Heart left ventricle (tissue), 16 donors: ENCODE measurements around the gene FOLR3. TPM values are rescaled to one million over a fixed set of nuclear protein-coding genes. Genes with fewer than 3 reads are reported as not detected.
A peak's percentile ranks its signal among the peaks of the same experiment; 100 is the strongest.

Experiments used
- ATAC-seq, 4 donors: fragments of 200-7000 bp; cut with Tn5 transposase; one replicate each; pipeline ENCODE4 v1.9.1; 2020 to 2022; ENCODE audit warnings: moderate library complexity in 4 of 4, mild to moderate bottlenecking in 3 of 4, moderate number of reproducible peaks in 1 of 4
- DNase-seq, 5 donors: peaks; one replicate each; pipeline ENCODE4 v3.0.0-alpha.2; 2020
- H3K27ac ChIP-seq, 12 donors: fragments of 200-600 bp; sonication (generic) in 4 of 12; one replicate each; pipeline versions ENCODE4 v1.5.0 to v1.8.0; 2016 to 2022; ENCODE audit warnings: mild to moderate bottlenecking in 2 of 12
- H3K27me3 ChIP-seq, 9 donors: fragments of 200-600 bp; sonication (generic) in 2 of 9; one replicate each; pipeline versions ENCODE4 v1.5.1 to v1.8.0; 2016 to 2022; ENCODE audit warnings: mild to moderate bottlenecking in 3 of 9
- H3K36me3 ChIP-seq, 9 donors: fragments of 200-600 bp; sonication (generic) in 2 of 9; one replicate each; pipeline versions ENCODE4 v1.5.0 to v1.8.0; 2018 to 2022; ENCODE audit warnings: mild to moderate bottlenecking in 2 of 9
- H3K4me1 ChIP-seq, 12 donors: fragments of 200-600 bp; sonication (generic) in 4 of 12; one replicate each; pipeline versions ENCODE4 v1.5.0 to v1.8.0; 2016 to 2022; ENCODE audit warnings: mild to moderate bottlenecking in 3 of 12
- H3K4me3 ChIP-seq, 12 donors: fragments of 200-600 bp; sonication (generic) in 4 of 12; one replicate each; pipeline versions ENCODE4 v1.5.0 to v1.8.0; 2017 to 2022; ENCODE audit warnings: mild to moderate bottlenecking in 9 of 12, moderate library complexity in 4 of 12
- H3K9me3 ChIP-seq, 12 donors: fragments of 200-600 bp; sonication (generic) in 4 of 12; one replicate each; pipeline versions ENCODE4 v1.5.0 to v1.8.0; 2016 to 2022; ENCODE audit warnings: mild to moderate bottlenecking in 1 of 12
- CTCF ChIP-seq, 12 donors: fragments of 200-600 bp; sonication (generic) in 4 of 12; IDR thresholded peaks; one replicate each; pipeline versions ENCODE4 v1.5.0 to v1.8.0; 2018 to 2022; ENCODE audit warnings: antibody characterized with exemption in 12 of 12, mild to moderate bottlenecking in 5 of 12
- POLR2A ChIP-seq, 2 donors: fragments of 450-650 bp; IDR thresholded peaks; one replicate each; pipeline ENCODE4 v1.6.1; 2017; ENCODE audit warnings: antibody characterized with exemption in 2 of 2, mild to moderate bottlenecking in 2 of 2, moderate library complexity in 2 of 2
- WGBS, 4 donors: extraction: QIAGEN DNeasy Blood & Tissue Kit in 2 of 4; methylation state at CpG; one replicate each; pipeline versions ENCODE4 v1.1.5 to v1.1.7; 2013 to 2018; 5-methylcytosine and 5-hydroxymethylcytosine counted together
- intact Hi-C, 10 donors: fragments of 100-400 bp; cut with DNase I; formaldehyde crosslinking; loops; one replicate each; pipeline versions ENCODE4 v1.11.1 to v1.14.2; 2022
- polyA plus RNA-seq, 2 donors: library from polyadenylated mRNA; stranded (reverse); fragments of 200-250 nt; gene quantifications; one replicate each; pipeline ENCODE4 v1.2.3, GENCODE V29; 2013
- total RNA-seq, 9 donors: library from RNA; depleted of rRNA in 2 of 9; stranded (reverse); fragments of >200 nt in 2 of 9; fragmentation: NEBNext Ultra II Directional in 3 of 9; extraction: Animal tissue kit (Norgen Biotek cat#: 25700) in 3 of 9; gene quantifications; one replicate each; pipeline versions ENCODE4 v1.1.0 to v1.2.4, GENCODE V29; 2016 to 2023
- donor health status: ischemic (EF 13 %, LVEDD 7.1; RV severe dilation, severe dysfunction).
- donor health status: healthy with polysubstance abuse.
- donor health status: DM: no; HTN: yes; CAD: no.
- donor health status: DM: no; HTN: no; CAD: no.
- donor health status: ischemic (EF 25% LVEDD 6.9; RV normal size, moderate dysfunction).
- donor health status: ischemic (EF 25% LVEDD 5.7; RV mildly dilated, moderate dysfunction).
- donor health status: healthy.
- donor health status: DM: yes; HTN: yes; CAD: no.
- donor health status: ischemic (EF 35%, LVEDD 5.7; RV mildly dilated, moderate dysfunction).
- donor health status: nonischemic (EF 11% LVEDD 7.7; RV severe dilation, severe dysfunction).
- donor health status: DM: yes; HTN: yes; CAD: no.
- donor health status: PGD.
- donor health status: ischemic (EF 29% LVEDD 5.4; RV normal size, mild dysfunction).
- donor health status: nonischemic (EF 23%, LVEDD 6.1; RV moderate dilation, normal function).

FOLR3 gene
- total and polyA plus RNA-seq, 11 donors = 0.43 to 1.1 (median 0.85) TPM; not detected in 7

DNA sequence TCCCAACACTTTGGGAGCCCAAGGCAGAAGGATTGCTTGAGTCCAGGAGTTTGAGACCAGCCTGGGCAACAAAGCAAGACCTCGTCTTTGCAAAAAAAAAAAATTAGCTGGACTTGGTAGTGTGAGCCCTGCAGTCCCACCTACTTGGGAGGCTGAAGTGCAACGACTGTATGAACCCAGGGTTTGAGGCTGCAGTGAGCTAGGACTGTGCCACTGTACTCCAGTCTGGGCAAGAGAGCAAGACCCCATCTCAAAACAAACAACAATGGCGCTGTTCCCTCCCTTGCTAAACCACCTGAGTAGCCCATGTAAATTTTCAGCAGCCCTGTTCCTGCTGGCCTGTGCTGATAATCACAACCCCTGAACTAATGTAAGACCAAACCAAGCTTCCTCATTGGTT lies 35.5 kb upstream of the FOLR3 start:
- no peak for TF ChIP-seq POLR2A (IDR thresholded peaks at IDR 0.05)
- TF ChIP-seq CTCF (IDR thresholded peaks at IDR 0.05) = no peak
- DNase-seq (no peak), ATAC-seq (no peak)
- peaks cover 0 to 57% (median 39%) of the 10 kb centered on the region in 9 donors for H3K36me3 ChIP-seq
- peaks cover 7 to 48% (median 32%) of the 10 kb centered on the region in 12 donors for H3K4me1 ChIP-seq
- no peaks in the 10 kb centered on the region for H3K9me3 ChIP-seq
- intact Hi-C loops = loop anchor here in 2 of 10 donors (5.0 to 10.0 kb wide), 2 partner anchors 173 to 335 kb away; partner anchors contain the start of genes CLPB (in 1 of the 2), RNF121 (in 1 of the 2) and XNDC1N (in 1 of the 2)
- WGBS, 4 donors = 72 to 88% (median 82%) methylated on average over 3 of the region's 3 CpGs
- peak overlapping the region in 1 of 12 donors; percentile 73 for H3K27ac ChIP-seq
- H3K27me3 ChIP-seq = no peaks in the 10 kb centered on the region
- peak overlapping the region in 1 of 12 donors; percentile 4 for H3K4me3 ChIP-seq

DNA sequence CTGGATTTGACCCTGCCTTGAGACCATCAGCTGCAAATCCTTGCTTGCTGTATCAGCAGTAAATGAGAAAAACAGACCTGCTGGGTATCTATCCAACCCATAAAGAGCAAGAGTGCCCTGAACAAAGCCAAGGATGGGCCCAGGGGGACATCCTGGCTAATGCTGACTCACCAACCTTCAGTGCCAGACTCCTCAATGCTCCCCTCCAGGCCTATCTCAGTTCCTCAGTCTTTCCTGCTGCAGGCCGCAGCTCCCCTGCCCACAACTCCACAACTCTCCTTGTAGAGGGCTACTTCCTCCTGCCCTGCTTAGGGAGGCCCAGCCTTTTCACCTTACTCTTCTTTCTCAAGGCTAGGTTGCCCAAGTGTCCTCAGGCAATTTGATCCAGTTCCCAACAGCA lies 35.1 kb upstream of the FOLR3 start:
- no peak for DNase-seq
- TF ChIP-seq CTCF (IDR thresholded peaks at IDR 0.05) (no peak), POLR2A (IDR thresholded peaks at IDR 0.05) (no peak)
- H3K4me1 ChIP-seq = peaks cover 7 to 48% (median 32%) of the 10 kb centered on the region in 12 donors
- peak overlapping the region in 1 of 12 donors; percentile 4 for H3K4me3 ChIP-seq
- no peaks in the 10 kb centered on the region for H3K9me3 ChIP-seq
- H3K27ac ChIP-seq = peak overlapping the region in 2 of 12 donors; percentile 73 to 96
- peaks cover 0 to 53% (median 35%) of the 10 kb centered on the region in 9 donors for H3K36me3 ChIP-seq
- no peaks in the 10 kb centered on the region for H3K27me3 ChIP-seq
- WGBS, 4 donors = 79 to 100% (median 88%) methylated on average over 1 of the region's 1 CpG
- ATAC-seq = no peak
- intact Hi-C loops = loop anchor here in 2 of 10 donors (5.0 to 10.0 kb wide), 2 partner anchors 173 to 334 kb away; partner anchors contain the start of genes CLPB (in 1 of the 2), RNF121 (in 1 of the 2) and XNDC1N (in 1 of the 2)

GRCh38 chr11:72102162-72102561 lies 33.4 kb upstream of the FOLR3 start:
- Histone ChIP-seq H3K27ac (peak overlapping the region in 11 of 12 donors; percentile 91 to 99 (median 96)), H3K36me3 (peaks cover 0 to 37% (median 25%) of the 10 kb centered on the region in 9 donors), H3K4me1 (peaks cover 7 to 48% (median 32%) of the 10 kb centered on the region in 12 donors), H3K4me3 (peak overlapping the region; percentile 70 to 98 (median 90)), H3K27me3 (no peaks in the 10 kb centered on the region), H3K9me3 (no peaks in the 10 kb centered on the region)
- TF ChIP-seq POLR2A (IDR thresholded peaks at IDR 0.05) (no peak), CTCF (IDR thresholded peaks at IDR 0.05) (no peak)
- DNase-seq = no peak
- ATAC-seq = no peak
- intact Hi-C loops = loop anchor here in 2 of 10 donors (5.0 to 10.0 kb wide), 2 partner anchors 175 to 333 kb away; partner anchors contain the start of genes CLPB (in 1 of the 2), RNF121 (in 1 of the 2) and XNDC1N (in 1 of the 2)
- WGBS, 4 donors = 48 to 54% (median 49%) methylated on average over 4 of the region's 4 CpGs

GRCh38 chr11:72102631-72102945 lies 32.9 kb upstream of the FOLR3 start:
- H3K27ac ChIP-seq = peak overlapping the region; percentile 91 to 99 (median 96)
- H3K36me3 ChIP-seq = peaks cover 0 to 32% (median 20%) of the 10 kb centered on the region in 9 donors
- TF ChIP-seq POLR2A (IDR thresholded peaks at IDR 0.05) = no peak
- TF ChIP-seq CTCF (IDR thresholded peaks at IDR 0.05) = no peak
- WGBS, 4 donors = 2 to 4% (median 3%) methylated on average over 8 to 9 of the region's 9 CpGs
- peak overlapping the region; percentile 70 to 98 (median 90) for H3K4me3 ChIP-seq
- ATAC-seq = peak in 1 of 4 donors; percentile 1
- intact Hi-C loops = loop anchor here in 2 of 10 donors (5.0 to 10.0 kb wide), 2 partner anchors 175 to 332 kb away; partner anchors contain the start of genes CLPB (in 1 of the 2), RNF121 (in 1 of the 2) and XNDC1N (in 1 of the 2)
- no peak for DNase-seq
- peaks cover 7 to 48% (median 32%) of the 10 kb centered on the region in 12 donors for H3K4me1 ChIP-seq
- H3K27me3 ChIP-seq = no peaks in the 10 kb centered on the region
- H3K9me3 ChIP-seq = no peaks in the 10 kb centered on the region
